Renal cortex interstitium (tissue), 11 donors: ENCODE results near the gene CACNA1D. TPM values are rescaled to one million over a fixed set of nuclear protein-coding genes. Genes with fewer than 3 reads are reported as not detected.
A peak's percentile ranks its signal among the peaks of the same experiment; 100 is the strongest.

Experiments used
- DNase-seq, 11 donors: peaks; one replicate each; pipeline ENCODE4 v3.0.0-alpha.2; 2013; ENCODE audit warnings: low read depth in 9 of 11, low spot score in 4 of 11; ENCODE audit errors: extremely low read depth in 1 of 11
- polyA plus RNA-seq, 3 donors: library from polyadenylated mRNA; unstranded; fragments of 120-200 nt; gene quantifications; one replicate each; pipeline ENCODE4 v1.2.1, GENCODE V29; 2013; ENCODE audit not compliant: insufficient read length in 3 of 3

CACNA1D gene
- polyA plus RNA-seq, 3 donors: 11.0 to 18.2 (median 12.9) TPM

DNA sequence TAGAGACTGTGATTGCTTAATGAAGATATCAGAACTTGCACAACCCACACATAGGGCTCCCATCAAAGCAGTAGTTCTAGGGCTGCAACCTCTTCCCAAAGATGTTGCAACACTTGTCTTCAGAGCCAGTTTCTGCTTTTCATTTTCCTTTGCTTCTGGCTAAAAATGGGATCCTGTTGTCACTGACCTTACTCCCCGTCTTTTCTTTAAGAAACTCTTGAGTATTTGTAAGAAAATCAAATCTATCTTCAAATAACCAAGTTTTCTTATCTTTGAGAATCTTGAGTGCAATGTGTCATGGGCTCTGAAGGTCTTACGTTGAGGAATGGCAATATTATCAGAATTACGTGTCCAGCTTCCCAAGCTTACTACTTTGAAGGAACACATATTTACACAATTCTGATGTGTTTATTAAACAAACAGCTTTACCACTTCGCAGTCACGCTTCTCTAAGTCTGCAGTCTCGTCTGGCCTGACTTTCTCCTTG is 24.1 kb downstream of the CACNA1D start:
- DNase-seq: no peak

GRCh38 chr3:53519065-53519709 is 24.8 kb downstream of the CACNA1D start:
- DNase-seq: no peak

DNA sequence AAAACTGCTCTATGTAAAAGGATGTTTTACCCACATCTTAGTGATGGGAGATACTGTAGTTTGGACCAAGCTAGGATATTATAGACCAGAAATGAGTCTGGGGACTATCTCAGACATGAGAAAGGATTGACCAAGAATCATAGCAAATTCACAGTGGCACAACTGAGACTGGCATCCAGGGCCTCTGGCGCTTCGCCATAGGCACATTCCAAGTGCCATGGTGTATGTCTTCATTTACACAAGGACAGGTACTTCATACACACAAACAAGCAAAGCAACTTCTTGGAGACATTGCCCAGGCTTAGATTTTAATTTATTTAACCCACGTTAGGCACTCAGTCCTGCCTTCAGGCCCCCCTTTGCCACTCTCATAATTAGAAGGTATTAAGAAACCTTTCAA is 28.9 kb downstream of the CACNA1D start:
- DNase-seq: no peak

DNA sequence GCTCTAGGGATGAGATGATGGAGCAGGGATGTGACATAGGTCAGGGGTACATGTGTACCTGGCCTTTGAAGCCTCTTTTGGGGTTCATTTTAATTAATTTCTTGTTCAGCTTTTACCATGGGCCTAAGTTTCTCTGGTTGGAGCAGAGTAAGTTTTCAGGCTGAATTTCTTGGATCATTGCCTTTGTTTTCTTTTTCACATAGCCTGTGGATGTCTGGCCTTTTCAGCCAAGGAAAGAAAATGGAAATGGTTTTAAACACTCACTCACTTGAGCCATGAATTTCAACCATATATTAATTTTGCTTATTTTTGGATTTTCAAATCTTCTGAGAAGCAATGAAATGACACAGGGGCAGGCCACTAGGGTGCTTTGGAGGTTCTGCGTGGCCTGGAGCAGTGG is 30.2 kb downstream of the CACNA1D start:
- DNase-seq: no peak

GRCh38 chr3:53525765-53526703 is 31.6 kb downstream of the CACNA1D start:
- DNase-seq: no peak

DNA sequence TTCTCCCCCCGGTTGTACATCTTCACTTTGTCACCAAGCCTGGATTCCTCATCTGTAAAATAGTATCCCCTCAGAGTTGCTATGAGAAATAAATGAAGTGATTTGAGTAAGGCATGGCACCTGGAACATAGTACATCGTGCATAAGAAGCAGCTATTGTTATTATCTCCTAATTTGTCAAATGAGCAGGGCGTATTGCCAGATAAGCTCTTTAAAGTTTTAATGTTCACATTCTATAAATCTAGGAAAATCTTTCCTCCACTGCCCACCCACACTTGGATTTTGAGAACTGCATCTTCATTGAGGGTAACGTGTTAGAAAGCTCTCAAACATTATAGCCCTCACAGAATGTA is 32.3 kb downstream of the CACNA1D start:
- DNase-seq: no peak

GRCh38 chr3:53530205-53530604 is 35.8 kb downstream of the CACNA1D start:
- DNase-seq: no peak

GRCh38 chr3:53531749-53532148 is 37.3 kb downstream of the CACNA1D start:
- no peak for DNase-seq

DNA sequence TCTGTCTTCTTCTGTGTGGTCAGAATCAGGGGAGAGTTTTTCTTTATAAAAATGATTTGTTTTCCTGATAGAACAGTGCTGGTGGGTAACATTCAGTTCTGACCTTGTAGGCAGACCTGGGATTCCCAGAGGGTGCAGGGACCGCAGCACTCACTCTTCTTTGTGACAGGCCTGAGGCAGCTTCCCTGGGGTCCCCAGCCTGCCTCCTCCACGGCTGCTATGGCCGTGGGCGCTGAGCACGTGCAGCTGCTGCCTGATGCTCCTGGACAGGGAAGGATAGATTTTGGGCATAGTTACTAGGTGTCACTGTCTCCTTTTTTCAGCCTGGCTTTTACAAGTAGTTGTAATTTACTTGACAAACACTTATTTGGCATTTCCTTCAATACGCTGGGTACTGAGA is 39.1 kb downstream of the CACNA1D start:
- no peak for DNase-seq

DNA sequence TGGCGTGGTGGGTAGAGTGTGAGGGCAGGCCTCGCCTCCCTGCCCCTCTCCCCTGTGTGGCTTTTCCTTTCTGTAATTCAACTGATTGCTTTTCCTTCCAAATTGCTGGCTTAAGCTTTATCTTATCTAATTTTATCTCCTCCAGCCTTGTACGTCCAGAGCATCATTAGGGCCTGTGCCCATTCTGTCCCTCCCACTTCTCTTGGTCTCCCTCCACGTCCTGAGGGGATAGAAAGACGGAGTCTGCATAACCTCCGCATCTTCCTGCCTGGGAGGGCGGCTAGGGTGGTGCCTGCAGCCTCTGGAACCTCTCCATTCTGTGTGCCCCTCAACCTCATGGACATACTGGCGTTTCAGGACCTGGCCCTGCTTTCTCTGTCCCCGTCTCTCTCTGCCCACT is 39.8 kb downstream of the CACNA1D start:
- DNase-seq: no peak

DNA sequence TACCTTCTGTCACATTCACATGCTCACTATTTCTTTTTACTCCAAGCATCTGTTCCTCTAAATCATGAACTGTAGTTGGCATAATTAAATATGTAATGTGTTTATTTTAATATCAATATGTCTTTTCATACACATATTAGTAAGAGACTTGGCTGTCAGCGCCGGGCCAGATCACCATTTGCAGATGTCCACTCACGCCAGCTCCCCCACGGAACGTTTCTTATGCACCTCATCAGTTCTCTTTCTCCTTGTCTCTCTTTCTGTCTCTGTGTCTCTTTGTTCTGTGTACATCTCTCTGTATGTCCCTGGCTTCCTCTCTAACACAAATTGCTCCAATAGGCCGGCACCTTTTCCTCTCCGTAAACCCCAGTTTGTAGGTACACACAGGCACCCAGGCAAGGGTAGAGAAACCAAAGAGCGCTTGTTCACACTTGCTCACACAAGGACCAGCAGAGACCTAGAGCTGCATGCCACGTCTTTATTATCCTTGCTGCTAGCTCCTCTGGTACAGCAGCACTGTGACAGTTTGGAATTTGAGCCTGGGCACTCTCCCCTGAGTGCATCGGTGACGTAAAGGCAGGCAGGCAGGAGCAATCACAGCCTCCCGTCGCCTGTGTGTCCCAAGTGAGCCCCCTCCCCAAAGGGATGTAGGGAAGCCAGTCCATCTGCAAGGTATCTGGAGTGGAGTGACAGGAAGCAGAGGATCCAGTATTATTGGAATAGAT is 40.4 kb downstream of the CACNA1D start:
- peak in 6 of 11 donors; percentile 32 to 54 (median 34) for DNase-seq

GRCh38 chr3:53536282-53536681 is 41.9 kb downstream of the CACNA1D start:
- peak in 1 of 11 donors; percentile 31 for DNase-seq

DNA sequence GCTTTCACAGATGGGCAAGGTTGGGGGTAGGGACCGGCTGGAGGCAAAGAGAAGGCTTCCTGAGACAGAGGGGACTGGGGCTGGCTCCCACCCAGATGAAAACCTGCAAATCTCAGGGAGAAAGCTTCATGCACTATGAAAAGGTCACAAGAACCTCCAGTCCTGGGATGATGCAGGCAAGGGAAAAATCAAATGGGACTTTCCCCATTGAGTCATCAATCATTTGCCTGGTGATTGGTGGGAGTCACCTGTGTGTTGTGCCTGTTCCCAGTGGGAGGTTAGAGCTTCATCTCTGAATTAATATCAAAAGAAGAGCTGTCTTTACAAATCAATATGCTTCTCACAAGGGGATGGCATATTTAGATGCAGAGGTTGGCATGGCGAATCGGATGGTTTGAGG is 49.9 kb downstream of the CACNA1D start:
- no peak for DNase-seq

DNA sequence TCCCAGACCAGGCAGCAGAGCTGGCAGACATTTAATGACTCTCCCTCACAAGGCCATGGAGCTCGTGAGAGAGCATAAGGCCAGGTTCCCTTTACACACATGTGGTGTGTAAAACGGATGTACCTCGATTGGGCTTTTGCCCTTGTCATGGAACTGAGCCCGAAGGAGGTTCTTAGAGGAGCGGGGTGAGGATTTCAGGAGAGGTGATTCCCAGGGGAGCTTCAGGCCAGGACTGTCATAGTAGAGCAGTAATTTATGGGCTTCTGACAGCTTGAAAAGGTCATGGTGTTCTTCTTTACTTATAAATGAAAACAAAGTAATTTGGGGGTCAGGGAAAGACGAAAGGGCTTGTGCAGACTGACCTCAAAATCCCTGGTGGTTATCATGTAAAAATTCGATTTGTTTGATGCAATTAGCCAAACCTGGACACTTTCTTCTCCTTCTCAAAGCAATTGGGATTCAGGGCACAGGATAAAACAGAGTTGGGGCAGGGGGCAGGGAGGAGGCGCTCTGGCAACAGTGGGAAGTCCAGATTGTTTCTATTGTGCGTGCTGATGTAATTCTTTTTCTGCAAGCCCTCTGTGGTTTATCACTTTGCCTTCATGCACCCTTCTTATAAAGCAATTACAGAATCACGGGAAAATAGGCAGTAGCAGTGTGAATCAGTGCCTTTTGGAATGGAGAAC is 51.0 kb downstream of the CACNA1D start:
- DNase-seq: no peak

- DNase-seq: no peak
These were observed 51.6 kb downstream of the CACNA1D start for GRCh38 chr3:53545996-53546359.

GRCh38 chr3:53547327-53547726 is 52.9 kb downstream of the CACNA1D start:
- DNase-seq: no peak

DNA sequence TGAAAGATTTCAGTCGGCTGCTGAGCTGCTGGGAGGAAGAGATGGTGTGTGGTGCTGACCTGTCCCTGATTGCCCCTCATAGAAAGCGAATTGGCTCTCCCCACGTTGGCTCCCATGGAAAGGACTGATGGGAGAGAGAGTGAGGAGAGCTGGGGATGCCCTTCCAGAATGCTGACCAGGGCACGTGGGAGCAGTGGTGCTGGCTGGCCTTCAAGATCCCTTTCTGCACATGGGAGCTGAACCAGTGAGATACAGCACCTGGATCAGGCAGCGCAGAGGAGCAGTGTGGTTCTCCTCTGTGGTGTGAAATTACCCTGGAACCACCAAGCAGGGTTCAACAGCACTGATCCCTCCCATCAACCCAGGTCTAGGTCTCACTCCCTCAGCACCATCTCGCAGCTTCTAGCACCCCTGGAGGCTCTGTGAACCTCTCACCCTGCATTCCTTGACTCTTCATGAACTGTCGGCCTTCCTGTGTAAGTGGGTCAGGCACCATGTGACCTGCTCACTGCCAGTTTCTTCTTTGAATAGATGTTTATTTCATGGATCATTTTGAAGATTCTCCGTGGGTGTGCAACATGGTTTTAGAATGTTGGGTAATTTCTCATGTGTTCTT is 55.7 kb downstream of the CACNA1D start:
- DNase-seq: no peak

DNA sequence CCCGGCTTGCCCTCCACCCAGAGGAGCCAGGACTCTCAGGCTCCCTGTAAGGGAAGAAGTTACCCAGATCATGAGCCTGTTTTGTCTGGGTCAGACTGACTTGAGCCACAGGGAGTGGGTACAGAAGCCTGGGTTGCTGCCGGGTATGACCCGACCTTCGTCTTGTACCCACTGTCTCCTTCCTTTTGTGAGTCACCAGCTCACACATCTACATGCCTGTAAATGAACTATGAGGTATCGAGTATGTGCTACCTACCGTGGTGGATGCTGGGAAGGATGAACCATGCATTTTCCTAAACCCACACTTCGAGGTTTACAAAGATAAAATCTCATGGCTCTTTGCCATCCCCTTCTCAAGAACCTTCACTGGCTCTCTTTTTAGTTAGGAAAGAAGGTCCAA is 56.9 kb downstream of the CACNA1D start:
- no peak for DNase-seq

DNA sequence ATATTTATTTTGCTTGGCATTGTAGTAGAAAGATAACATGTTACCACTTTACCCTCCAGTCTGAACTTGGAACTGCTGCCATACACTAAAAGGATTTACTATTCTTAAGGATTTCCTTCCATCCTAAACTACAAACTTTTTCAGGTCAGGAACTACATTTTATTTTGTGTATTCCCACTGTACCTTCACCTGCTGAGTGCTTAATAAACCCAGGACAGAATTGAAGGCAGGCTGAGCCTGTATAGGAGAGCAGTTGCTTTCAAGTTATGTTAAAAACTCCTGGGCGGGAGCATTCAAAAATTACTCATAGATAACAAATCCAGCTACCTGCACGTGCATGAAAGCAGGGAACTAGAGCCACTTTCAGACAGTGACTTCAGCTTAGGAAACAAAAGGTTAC is 58.3 kb downstream of the CACNA1D start:
- no peak for DNase-seq
